Measurements from ENCODE around the gene MED28. TPM values are rescaled to one million over a fixed set of nuclear protein-coding genes. Genes with fewer than 3 reads are reported as not detected.
A peak's percentile ranks its signal among the peaks of the same experiment; 100 is the strongest.
"Not testable (repeated sequence)": the region's sequence is repeated elsewhere in the genome, so short reads cannot be mapped to it uniquely, and the experiment has no call there.

Gene MED28
- total RNA-seq, 1 donor from 2014 or later = 19.9 TPM

GRCh38 chr4:17616283-17616682, 1.8 kb downstream of the MED28 start:
- DNase-seq (ENCODE audit: low read depth, low spot score) = no peak

GRCh38 chr4:17618926-17619325, 4.5 kb downstream of the MED28 start:
- DNase-seq (ENCODE audit: low read depth, low spot score) = no peak

GRCh38 chr4:17619416-17620105, 5.1 kb downstream of the MED28 start:
- no peak for DNase-seq (ENCODE audit: low read depth, low spot score)

- DNase-seq (ENCODE audit: low read depth, low spot score) = no peak
Measured at GRCh38 chr4:17623451-17624001, 9.1 kb downstream of the MED28 start.

- no peak for DNase-seq (ENCODE audit: low read depth, low spot score)
Measured at GRCh38 chr4:17624821-17625220, 10.4 kb downstream of the MED28 start.

- no peak for DNase-seq (ENCODE audit: low read depth, low spot score)
Measured at GRCh38 chr4:17630228-17630627, 15.8 kb downstream of the MED28 start.

GRCh38 chr4:17633600-17633999, 19.2 kb downstream of the MED28 start:
- no peak for DNase-seq (ENCODE audit: low read depth, low spot score)

- no peak for DNase-seq (ENCODE audit: low read depth, low spot score)
Measured at GRCh38 chr4:17635056-17635455, 20.6 kb downstream of the MED28 start.

- DNase-seq (ENCODE audit: low read depth, low spot score) = no peak
Measured at GRCh38 chr4:17636341-17636695, 21.9 kb downstream of the MED28 start.

GRCh38 chr4:17636696-17637622, 22.5 kb downstream of the MED28 start:
- DNase-seq (ENCODE audit: low read depth, low spot score) = peak; percentile 19

- DNase-seq (ENCODE audit: low read depth, low spot score) = no peak
Measured at GRCh38 chr4:17639136-17639535, 24.7 kb downstream of the MED28 start.

GRCh38 chr4:17642398-17642783, 27.9 kb downstream of the MED28 start:
- DNase-seq (ENCODE audit: low read depth, low spot score) = no peak

- no peak for DNase-seq (ENCODE audit: low read depth, low spot score)
Measured at GRCh38 chr4:17646693-17647092, 32.3 kb downstream of the MED28 start.

GRCh38 chr4:17647176-17647806, 32.9 kb downstream of the MED28 start:
- no peak for DNase-seq (ENCODE audit: low read depth, low spot score)

- DNase-seq (ENCODE audit: low read depth, low spot score) = no peak
Measured at GRCh38 chr4:17647927-17648326, 33.5 kb downstream of the MED28 start.

GRCh38 chr4:17650406-17650805, 36.0 kb downstream of the MED28 start:
- no peak for DNase-seq (ENCODE audit: low read depth, low spot score)

GRCh38 chr4:17654701-17655100, 40.3 kb downstream of the MED28 start:
- DNase-seq (ENCODE audit: low read depth, low spot score) = no peak

- DNase-seq (ENCODE audit: low read depth, low spot score) = no peak
Measured at GRCh38 chr4:17657090-17657489, 42.6 kb downstream of the MED28 start.

- no peak for DNase-seq (ENCODE audit: low read depth, low spot score)
Measured at GRCh38 chr4:17657849-17658248, 43.4 kb downstream of the MED28 start.

GRCh38 chr4:17659196-17659595, 44.8 kb downstream of the MED28 start:
- DNase-seq (ENCODE audit: low read depth, low spot score) = not testable (repeated sequence)

GRCh38 chr4:17662694-17663093, 48.3 kb downstream of the MED28 start:
- no peak for DNase-seq (ENCODE audit: low read depth, low spot score)

- DNase-seq (ENCODE audit: low read depth, low spot score) = no peak
Measured at GRCh38 chr4:17664755-17665154, 50.3 kb downstream of the MED28 start.
